HEK293 (cell line): ENCODE data around the gene CDK16.

Source experiments
- CTCF ChIP-seq: fragments of 450-650 bp; formaldehyde crosslinking; IDR thresholded peaks from 2 replicates; pipeline ENCODE4 v1.5.1; 2016; ENCODE audit warnings: missing biosample characterization, missing genetic modification characterization
- OVOL3 ChIP-seq: fragments of 450-650 bp; formaldehyde crosslinking; IDR thresholded peaks from 2 replicates; pipeline ENCODE4 v1.5.1; 2016; ENCODE audit warnings: missing biosample characterization, missing genetic modification characterization
- ZFP37 ChIP-seq: fragments of 450-650 bp; formaldehyde crosslinking; IDR thresholded peaks from 2 replicates; pipeline ENCODE4 v1.5.1; 2016; ENCODE audit warnings: missing biosample characterization, missing genetic modification characterization
- ZNF18 ChIP-seq: fragments of 450-650 bp; formaldehyde crosslinking; IDR thresholded peaks from 2 replicates; pipeline ENCODE4 v1.5.1; 2016; ENCODE audit warnings: missing biosample characterization, missing genetic modification characterization
- ZNF350 ChIP-seq: fragments of 450-650 bp; formaldehyde crosslinking; IDR thresholded peaks from 2 replicates; pipeline ENCODE4 v1.5.0; 2017; ENCODE audit warnings: missing biosample characterization, mild to moderate bottlenecking, missing genetic modification characterization
- ZNF416 ChIP-seq: fragments of 450-650 bp; formaldehyde crosslinking; IDR thresholded peaks from 2 replicates; pipeline ENCODE4 v1.5.1; 2016; ENCODE audit warnings: missing biosample characterization, missing genetic modification characterization

DNA sequence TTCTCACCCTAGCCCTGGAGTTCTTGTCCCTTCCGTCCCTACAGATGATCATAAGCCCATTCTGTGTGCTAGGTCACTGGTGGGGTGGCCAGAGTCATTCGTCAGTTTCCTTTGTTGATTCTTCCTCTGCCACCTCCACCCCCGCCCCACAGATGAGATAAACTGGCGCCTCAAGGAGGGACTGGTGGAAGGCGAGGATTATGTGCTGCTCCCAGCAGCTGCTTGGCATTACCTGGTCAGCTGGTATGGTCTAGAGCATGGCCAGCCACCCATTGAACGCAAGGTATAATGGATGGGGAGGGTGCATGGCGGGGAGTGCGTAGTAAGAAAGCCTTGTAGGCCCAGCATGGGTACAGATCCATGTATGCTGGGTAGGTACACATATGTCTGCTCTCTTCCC, 20.7 kb downstream of the CDK16 start:
- TF ChIP-seq CTCF (tag by site-specific recombination) (no peak), ZNF18 (tag by site-specific recombination) (no peak), ZFP37 (tag by site-specific recombination) (no peak), OVOL3 (tag by site-specific recombination) (no peak), ZNF416 (tag by site-specific recombination) (no peak), ZNF350 (tag by site-specific recombination) (no peak)
